Measurements from ENCODE around the gene CDC42EP4.
"Not testable (repeated sequence)": the region's sequence is repeated elsewhere in the genome, so short reads cannot be mapped to it uniquely, and the experiment has no call there.

The CDC42EP4 gene

DNA sequence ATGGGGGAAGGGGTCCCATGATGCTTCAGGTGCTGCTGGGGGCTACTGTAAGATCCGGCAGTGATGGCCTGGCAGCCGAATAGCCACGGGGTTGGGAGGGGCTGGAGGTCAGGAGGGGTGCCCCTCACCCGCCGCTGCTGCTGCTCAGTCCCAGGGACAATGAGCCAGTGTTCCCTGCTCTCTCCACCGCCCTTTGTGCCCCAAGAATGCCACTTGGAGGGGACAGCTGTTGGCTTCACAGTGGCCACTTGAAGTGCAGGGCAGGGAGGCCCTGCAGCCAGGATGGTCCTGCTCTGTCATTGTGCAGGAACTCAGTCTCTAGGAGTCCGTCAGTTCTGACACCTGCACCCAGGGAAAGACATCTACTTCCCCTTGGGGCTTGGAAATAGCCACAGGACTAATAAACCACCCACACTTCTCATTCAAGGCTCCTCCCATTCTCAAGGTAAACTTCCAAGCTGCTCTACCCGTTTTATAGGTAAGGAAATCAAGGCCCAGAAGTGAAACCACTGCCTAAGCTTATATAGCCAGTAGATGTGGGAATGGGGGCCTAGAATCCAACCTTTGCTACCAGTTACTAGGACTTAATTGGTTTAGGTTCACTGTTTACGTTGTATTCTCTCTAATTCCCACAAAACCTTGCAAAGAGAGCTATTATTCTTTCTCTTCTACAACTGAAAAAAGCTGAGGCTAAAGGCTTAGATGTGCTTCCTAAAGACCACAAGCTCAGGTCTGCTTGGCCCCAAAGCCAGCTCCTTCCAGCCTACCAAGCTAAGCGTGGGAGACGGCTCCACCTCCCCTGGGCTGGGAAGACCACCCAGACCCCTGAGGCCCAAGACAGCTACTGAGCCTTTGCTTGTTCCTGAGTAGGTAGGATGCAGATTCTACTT is 43.9 kb downstream of the CDC42EP4 start:
- TF ChIP-seq, protein P1, sequence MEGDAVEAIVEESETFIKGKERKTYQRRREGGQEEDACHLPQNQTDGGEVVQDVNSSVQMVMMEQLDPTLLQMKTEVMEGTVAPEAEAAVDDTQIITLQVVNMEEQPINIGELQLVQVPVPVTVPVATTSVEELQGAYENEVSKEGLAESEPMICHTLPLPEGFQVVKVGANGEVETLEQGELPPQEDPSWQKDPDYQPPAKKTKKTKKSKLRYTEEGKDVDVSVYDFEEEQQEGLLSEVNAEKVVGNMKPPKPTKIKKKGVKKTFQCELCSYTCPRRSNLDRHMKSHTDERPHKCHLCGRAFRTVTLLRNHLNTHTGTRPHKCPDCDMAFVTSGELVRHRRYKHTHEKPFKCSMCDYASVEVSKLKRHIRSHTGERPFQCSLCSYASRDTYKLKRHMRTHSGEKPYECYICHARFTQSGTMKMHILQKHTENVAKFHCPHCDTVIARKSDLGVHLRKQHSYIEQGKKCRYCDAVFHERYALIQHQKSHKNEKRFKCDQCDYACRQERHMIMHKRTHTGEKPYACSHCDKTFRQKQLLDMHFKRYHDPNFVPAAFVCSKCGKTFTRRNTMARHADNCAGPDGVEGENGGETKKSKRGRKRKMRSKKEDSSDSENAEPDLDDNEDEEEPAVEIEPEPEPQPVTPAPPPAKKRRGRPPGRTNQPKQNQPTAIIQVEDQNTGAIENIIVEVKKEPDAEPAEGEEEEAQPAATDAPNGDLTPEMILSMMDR (IDR thresholded peaks at IDR 0.05; ENCODE audit: low read depth, low read length, missing control alignments) = no peak
- Histone ChIP-seq H3K27me3 (replicated peaks) (no peaks in the 10 kb centered on the region), H3K4me3 (ENCODE audit: low read depth, low read length) (no peak overlapping the region), H3K36me3 (replicated peaks) (no peaks in the 10 kb centered on the region), H3K27ac (no peak overlapping the region)
- DNase-seq = no peak
- in situ Hi-C loops (cut with HindIII; ENCODE audit: low pct_ligation_motif_present, low sequenced_read_pairs) = no loop called here

DNA sequence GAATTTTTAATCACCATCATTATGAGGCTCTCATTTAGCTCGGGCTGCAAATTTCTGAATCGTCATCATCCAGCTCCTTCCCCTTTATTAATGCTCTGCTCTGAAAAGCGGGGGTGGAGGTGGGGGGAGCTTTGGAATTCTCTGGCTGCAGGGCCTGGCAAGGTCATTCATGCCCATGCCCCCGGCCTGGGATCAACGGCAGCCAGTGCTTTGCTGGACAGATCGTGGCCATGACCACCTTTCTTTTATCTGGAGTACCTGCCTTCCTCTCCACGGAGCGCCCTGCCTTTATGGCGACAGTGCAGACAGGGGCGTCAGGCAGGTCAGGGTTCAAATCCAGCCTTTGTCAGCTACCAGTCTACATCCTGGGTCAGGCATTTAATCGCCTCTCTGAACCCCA is 45.0 kb downstream of the CDC42EP4 start:
- no peaks in the 10 kb centered on the region for H3K27me3 ChIP-seq (replicated peaks)
- H3K36me3 ChIP-seq (replicated peaks) = no peaks in the 10 kb centered on the region
- H3K4me3 ChIP-seq (ENCODE audit: low read depth, low read length) = no peak overlapping the region
- no peak overlapping the region for H3K27ac ChIP-seq
- in situ Hi-C loops (cut with HindIII; ENCODE audit: low pct_ligation_motif_present, low sequenced_read_pairs) = no loop called here
- no peak for DNase-seq
- TF ChIP-seq, protein P1 (IDR thresholded peaks at IDR 0.05; ENCODE audit: low read depth, low read length, missing control alignments) = no peak

DNA sequence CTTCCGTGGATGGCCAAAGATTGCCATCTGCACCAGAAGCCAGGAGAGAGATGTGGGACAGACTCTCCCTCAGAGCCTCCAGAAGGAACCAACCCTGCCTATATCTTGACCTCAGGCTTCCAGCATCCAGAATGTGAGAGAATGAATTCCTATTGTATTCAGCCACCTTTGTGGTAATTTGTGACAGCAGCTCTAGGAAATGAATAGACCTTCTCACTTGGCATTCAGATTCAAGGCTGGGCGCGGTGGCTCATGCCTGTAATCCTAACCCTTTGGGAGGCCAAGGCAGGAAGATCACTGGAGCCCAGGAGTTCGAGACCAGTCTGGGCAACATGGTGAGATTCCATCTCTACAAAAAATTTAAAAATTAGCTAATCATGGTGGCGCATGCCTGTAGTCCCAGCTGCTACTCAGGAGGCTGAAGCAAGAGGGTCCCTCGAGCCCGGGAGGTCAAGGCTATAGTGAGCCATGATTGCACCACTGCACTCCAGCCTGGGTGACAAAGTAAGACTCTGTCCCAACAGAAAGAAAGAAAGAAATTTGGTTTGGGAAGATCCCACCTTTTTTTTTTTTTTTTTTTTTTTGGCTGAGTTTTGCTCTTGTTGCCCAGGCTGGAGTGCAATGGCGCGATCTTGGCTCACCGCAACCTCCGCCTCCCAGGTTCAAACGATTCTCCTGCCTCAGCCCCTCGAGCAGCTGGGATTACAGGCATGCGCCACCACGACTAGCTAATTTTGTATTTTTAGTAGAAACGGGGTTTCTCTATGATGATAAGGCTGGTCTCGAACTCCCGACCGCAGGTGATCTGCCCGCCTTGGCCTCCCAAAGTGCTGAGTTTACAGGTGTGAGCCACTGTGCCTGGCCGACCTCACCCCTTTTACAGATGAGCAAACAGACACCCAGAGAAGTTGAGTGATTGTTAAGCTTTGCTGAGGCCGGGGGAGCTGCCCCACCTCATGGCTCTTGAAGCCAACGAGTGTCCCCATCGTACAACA is 45.9 kb downstream of the CDC42EP4 start:
- TF ChIP-seq, protein P1 (IDR thresholded peaks at IDR 0.05; ENCODE audit: low read depth, low read length, missing control alignments) = no peak

DNA sequence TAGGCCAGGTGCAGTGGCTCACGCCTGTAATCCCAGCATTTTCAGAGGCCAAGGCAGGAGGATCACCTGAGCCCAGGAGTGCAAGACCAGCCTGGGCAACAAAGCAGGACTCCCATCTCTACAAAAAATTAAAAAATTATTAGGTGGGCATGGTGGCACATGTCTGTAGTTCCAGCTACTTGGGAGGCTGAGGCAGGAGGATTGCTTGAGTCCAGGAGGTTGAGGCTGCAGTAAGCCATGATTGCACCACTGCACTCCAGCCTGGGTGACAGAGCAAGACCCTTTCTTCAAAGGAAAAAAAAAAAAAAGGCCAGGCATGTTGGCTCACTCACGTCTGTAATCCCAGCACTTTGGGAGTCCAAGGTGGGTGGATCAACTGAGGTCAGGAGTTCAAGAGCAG is 47.4 kb downstream of the CDC42EP4 start:
- H3K27me3 ChIP-seq (replicated peaks); H3K4me3 ChIP-seq (ENCODE audit: low read depth, low read length); H3K27ac ChIP-seq; in situ Hi-C loops (cut with HindIII; ENCODE audit: low pct_ligation_motif_present, low sequenced_read_pairs); DNase-seq; H3K36me3 ChIP-seq (replicated peaks): not testable (repeated sequence)

More for the DNA sequence above, 45.9 kb downstream of the CDC42EP4 start:
- H3K4me3 ChIP-seq (ENCODE audit: low read depth, low read length) = no peak overlapping the region
- H3K36me3 ChIP-seq (replicated peaks) = no peaks in the 10 kb centered on the region
- in situ Hi-C loops (cut with HindIII; ENCODE audit: low pct_ligation_motif_present, low sequenced_read_pairs) = no loop called here
- DNase-seq = no peak
- H3K27ac ChIP-seq = no peak overlapping the region
- no peaks in the 10 kb centered on the region for H3K27me3 ChIP-seq (replicated peaks)

DNA sequence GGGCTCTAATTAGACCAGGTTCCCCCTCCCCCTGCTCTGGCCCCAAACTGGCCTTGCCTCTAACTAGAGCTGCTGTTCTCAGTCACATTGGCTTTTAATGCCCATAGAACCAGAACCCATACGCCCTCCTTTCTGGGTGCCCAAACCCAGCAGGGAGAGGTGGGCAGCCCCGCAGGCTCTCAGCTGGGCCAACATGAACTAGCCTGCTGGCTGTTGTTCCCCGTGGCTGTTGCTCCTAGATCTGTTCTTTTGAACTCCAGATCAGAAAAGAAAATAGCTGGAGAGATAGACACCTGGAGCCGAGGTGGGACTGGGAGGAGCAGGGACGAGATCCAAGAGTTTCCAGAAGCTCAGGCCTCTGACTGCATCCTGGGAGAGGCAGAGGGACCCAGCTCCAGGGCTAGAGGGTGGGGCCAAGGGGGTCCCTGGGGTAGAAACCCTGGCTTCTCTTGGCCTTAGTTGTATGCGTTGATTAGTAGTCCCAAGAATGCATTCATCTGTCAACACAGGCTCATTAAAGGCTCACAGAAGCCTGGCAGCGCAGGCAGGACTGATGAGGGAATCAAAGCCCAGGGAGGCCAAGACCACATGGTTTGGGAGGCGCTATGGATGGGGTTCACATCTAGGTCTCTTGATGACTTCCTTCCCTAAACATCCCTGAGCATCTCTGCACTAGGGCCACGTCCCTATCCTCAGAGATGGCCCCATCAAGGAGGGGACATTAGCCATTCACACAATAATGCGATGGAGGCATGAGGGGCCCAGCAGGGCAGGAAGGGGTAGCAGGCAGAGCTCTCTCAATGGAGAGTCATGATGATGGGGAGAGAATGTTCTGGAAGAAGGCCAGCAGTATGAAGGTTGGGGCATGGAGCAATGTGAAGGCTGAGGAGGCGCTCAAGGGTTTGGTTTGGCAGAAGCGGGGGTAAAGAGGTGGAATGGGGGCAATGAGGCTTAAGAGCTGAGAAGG is 48.8 kb downstream of the CDC42EP4 start:
- Histone ChIP-seq H3K27ac (no peak overlapping the region), H3K27me3 (replicated peaks) (no peaks in the 10 kb centered on the region), H3K36me3 (replicated peaks) (no peaks in the 10 kb centered on the region), H3K4me3 (ENCODE audit: low read depth, low read length) (no peak overlapping the region)
- no peak for DNase-seq
- in situ Hi-C loops (cut with HindIII; ENCODE audit: low pct_ligation_motif_present, low sequenced_read_pairs) = no loop called here
- TF ChIP-seq, protein P1 (IDR thresholded peaks at IDR 0.05; ENCODE audit: low read depth, low read length, missing control alignments) = no peak
